RCC 7860 (cell line): ENCODE results near the gene SLIRP.
A peak's percentile ranks its signal among the peaks of the same experiment; 100 is the strongest.
"Not testable (repeated sequence)": the region's sequence is repeated elsewhere in the genome, so short reads cannot be mapped to it uniquely, and the experiment has no call there.

Experiments
- DNase-seq: peaks from one replicate; pipeline ENCODE4 v3.0.0-alpha.2; 2015; ENCODE audit warnings: low spot score
- FAIRE-seq: peaks from 2 replicates; lab custom pipeline; 2012; peaks lifted over from hg19 to GRCh38; lab: Jason Lieb, UNC

The SLIRP gene

DNA sequence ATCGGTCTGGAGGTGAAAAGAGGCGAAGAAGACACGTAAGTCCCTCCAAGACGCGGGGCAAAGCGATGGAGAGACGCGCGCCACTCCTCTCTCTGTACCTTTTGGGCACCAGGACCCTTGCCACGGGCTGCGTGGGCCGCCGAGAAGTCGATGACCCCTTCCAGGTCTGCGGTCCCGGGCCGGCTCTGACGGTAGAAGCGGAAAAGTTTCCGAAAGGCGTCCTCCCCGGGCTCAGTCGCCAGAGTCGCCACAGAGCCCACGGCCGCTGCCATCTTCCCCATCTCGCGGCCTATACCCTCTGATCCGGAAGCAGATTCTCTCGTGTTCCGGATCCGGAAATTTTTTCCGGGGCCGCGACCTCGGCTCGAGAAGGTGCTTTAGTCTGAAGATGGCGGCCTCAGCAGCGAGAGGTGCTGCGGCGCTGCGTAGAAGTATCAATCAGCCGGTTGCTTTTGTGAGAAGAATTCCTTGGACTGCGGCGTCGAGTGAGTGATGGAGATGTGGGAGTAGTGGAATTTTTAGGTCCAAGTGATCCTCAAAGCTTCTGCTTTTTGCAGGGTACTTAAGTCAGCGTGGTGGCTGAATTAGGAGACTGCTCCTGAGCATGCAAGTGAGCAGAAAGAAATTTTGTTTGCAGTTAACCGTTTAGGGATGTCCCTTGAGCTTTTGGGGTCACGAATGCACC, at the start of gene SLIRP, which contains the start of gene ALKBH1:
Gene SLIRP (plus strand): TSS at position 380 of the 685 bp plus-strand sequence. CDS start 9 bp downstream, at position 389.
Gene ALKBH1 (minus strand): TSS at position 300 of the 685 bp plus-strand sequence. CDS start 19 bp downstream, at position 281.
- no peak for FAIRE-seq

DNA sequence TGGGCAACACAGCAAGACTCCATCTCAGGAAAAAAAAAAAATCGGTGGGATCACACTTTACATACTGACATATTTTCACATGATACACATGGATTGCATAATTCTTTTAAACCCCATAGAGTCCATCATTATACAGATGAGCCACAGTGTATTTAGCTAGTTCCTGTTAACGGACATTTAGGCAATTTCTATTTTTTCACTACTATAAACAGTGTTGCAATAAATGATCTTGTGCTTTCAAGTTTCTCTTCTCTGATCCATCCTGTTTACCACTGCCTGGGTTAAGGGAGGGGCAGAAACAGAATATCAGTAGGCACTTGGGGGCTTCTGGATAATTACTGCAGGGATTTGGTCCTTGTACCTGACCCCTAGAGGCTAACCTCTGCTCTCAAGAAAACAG, 48.1 kb upstream of the SLIRP start:
- no peak for FAIRE-seq
- DNase-seq, result no peak

More for the DNA sequence above, at the start of gene SLIRP, which contains the start of gene ALKBH1:
- DNase-seq, result peak; percentile 42

DNA sequence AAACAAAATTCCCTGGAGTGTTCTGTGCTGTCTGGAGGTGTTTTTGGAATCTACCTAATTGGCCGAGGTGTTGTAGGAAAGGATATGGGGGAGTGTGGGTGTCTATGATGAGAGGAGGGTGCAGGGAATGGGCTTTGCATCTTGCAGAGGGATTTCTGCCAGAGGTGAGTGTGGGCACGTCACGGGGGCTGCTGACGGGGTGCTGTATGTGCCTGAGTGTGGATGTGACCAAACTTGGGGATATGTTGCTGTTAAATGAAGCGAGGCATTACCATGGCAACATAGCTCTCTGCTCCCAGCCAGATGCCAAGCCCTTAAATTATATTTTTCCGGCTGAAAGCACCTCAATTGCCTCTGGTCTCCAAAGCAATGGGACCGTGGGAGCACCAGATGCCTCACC, 47.1 kb upstream of the SLIRP start:
- no peak for FAIRE-seq
- DNase-seq, result no peak

DNA sequence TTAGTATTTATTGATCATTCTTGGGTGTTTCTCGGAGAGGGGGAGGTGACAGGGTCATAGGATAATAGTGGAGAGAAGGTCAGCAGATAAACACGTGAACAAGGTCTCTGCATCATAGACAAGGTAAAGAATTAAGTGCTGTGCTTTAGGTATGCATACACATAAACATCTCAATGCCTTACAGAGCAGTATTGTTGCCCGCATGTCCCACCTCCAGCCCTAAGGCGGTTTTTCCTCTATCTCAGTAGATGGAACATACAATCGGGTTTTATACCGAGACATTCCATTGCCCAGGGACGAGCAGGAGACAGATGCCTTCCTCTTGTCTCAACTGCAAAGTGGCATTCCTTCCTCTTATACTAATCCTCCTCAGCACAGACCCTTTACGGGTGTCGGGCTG, 46.3 kb upstream of the SLIRP start:
- DNase-seq, FAIRE-seq: not testable (repeated sequence)

- FAIRE-seq (no peak), DNase-seq (no peak)
Observed at GRCh38 chr14:77663293-77663692, 44.6 kb upstream of the SLIRP start.

- FAIRE-seq, result no peak
Observed at GRCh38 chr14:77667331-77667730, 40.6 kb upstream of the SLIRP start.

GRCh38 chr14:77673193-77673592, 34.7 kb upstream of the SLIRP start:
- FAIRE-seq, result no peak
- DNase-seq, result no peak

More at GRCh38 chr14:77667331-77667730, 40.6 kb upstream of the SLIRP start:
- DNase-seq, result no peak

GRCh38 chr14:77674931-77675330, 33.0 kb upstream of the SLIRP start:
- no peak for DNase-seq
- no peak for FAIRE-seq

- FAIRE-seq (no peak), DNase-seq (no peak)
Observed at GRCh38 chr14:77681196-77682157, 26.4 kb upstream of the SLIRP start.

DNA sequence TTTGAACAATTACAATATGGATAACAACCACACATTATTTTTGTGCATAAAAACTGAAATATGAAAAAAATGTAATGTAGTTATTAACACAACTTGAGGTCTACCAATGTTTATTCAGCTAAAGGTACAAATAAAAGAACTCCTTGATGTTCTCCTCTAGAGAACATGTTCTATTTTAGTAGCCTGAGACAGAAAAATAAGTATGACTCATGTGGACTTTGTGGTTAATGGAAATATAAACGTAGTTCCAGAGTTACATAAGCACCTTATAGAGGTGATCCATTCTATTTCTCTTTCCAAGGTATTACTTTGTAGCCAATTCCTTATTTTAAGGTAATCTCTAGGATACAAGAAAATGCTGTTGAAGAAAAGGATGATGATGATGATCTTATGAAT, 25.7 kb upstream of the SLIRP start:
- DNase-seq, result no peak
- no peak for FAIRE-seq

DNA sequence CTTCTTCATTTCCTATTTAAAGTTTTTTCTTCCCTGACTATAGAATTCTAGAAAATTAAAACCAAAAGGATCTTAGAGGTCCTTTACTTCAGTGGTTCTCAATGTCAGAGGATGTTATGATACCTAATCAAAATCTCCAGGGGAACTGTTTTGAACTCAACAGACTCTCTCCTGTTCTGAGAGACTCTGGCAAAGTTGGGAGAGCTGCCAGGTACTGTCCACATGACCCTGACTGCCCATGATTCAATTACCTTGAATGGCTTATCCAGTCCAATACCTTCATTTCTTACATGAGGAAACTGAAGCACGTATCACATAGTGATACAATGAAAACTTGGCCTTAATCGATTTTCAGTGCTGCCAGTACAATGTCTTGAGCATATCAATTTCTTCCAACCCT, 16.6 kb upstream of the SLIRP start:
- DNase-seq (no peak), FAIRE-seq (no peak)

GRCh38 chr14:77707355-77707723, 564 bp upstream of the SLIRP start:
- no peak for DNase-seq
- FAIRE-seq, result no peak

DNA sequence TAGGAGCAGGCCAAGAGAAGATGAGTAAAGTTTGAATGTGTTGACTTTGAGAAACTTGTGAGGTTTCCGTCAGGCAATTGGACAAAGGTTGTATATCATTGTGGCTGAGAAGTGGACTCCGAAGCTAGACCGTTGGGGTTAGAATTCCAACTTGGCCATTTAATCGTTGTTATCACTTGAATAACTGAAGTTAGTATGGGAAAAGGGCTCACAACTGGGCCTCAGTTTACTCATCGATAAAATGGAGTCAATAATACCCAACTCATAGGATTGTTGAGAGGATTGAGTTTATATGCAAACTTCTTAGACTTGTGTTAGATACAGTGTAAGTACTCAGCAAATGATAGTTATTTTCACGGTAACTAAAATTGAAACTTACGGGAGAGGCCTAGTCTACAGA, 846 bp downstream of the SLIRP start:
- DNase-seq, result no peak
- no peak for FAIRE-seq

DNA sequence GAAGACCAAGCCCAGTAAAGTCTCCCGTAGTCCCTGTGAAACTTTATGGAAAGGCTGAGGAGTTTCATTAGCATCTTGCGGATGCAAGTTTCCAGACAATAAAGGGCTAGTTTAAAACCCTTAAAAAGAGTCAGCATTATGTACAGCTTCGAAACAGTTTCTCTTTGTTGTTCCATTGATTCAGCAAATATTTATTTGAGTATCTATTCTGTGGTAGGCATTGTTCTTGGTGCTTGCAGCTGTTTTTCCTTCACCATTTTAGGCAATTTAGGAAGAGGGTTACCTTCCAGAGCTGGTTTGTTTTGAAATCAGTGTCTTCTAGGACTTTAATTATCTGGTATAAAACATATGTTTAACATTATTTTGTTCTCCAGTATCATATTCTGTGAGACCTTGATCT, 1.5 kb downstream of the SLIRP start:
- DNase-seq, result no peak
- FAIRE-seq, result no peak

DNA sequence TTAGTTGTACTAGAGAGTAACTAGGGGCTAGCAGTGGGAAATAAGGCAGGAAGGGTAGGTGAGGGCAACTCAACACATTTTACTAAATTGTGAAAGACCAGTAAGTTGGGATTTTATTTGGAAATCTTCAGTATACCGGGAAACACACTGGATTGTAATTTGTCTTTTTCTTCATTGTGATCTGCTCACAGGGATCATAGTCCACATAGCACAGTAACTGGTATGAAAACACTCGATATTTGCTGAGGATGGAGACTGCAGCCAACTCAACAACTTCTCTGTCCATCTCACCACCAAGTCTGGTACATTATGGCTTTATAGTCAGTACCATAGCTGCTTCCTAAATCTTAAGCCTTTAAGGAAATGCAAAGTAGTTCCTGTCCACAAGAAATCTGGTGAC, 2.5 kb downstream of the SLIRP start:
- no peak for FAIRE-seq

DNA sequence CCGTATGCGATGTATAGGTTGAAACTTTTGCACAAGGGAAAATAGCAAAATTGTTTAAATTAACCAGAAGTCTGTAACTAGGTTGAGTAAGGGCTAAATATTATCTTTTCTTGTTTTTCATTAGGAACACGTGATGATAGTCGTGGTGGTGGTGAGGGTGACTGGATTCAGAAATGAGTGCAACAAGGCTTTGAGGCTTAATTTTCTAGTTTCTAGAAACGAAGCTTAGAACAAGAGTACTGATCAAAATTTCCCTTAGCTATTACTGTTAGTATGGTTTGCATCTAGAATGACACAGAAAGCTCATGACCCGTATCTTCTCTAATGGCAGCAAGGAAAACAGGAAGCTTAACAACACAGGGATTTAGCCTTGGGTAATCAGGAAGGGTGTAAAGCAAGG, 7.0 kb downstream of the SLIRP start:
- no peak for FAIRE-seq
- no peak for DNase-seq

More for the DNA sequence above, 2.5 kb downstream of the SLIRP start:
- DNase-seq, result no peak

- FAIRE-seq (no peak), DNase-seq (no peak)
Observed at GRCh38 chr14:77717608-77718305, 9.9 kb downstream of the SLIRP start.

DNA sequence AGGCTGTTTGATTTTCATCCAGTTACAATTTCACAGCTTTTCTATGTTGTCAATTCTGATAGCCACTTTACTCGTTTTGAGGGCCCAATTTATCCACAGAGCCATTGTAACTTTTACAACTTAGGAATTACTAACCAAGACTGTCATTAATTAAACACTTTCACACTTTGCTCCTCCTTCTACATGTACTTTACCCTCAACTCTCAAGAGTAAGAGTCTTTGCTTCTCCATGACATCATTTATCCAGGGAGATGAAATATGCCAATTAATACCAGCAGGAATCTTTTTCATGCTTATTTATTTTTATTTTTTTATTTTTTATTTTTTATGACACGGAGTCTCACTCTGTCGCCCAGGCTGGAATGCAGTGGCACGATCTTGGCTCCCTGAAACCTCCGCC, 13.5 kb downstream of the SLIRP start:
- DNase-seq (no peak), FAIRE-seq (no peak)

DNA sequence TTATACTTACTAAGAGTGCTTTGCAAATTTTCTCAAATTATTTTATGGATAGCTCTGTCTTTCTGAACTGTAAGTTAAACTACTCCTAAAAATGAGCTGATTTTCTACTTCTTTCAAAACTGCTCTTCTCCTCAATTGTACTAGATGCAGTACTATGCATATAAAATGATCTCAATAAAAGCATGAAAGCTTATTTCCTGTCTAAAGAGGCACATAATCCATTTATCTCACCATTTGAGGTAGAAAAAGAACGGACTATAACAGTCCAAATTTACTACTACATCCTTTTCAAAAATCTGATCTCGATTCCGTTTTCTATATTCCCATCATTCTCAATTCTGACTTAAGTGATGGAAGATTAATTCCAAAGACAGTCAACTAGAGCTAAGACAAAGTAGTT, 14.4 kb downstream of the SLIRP start:
- FAIRE-seq, result no peak
- no peak for DNase-seq

DNA sequence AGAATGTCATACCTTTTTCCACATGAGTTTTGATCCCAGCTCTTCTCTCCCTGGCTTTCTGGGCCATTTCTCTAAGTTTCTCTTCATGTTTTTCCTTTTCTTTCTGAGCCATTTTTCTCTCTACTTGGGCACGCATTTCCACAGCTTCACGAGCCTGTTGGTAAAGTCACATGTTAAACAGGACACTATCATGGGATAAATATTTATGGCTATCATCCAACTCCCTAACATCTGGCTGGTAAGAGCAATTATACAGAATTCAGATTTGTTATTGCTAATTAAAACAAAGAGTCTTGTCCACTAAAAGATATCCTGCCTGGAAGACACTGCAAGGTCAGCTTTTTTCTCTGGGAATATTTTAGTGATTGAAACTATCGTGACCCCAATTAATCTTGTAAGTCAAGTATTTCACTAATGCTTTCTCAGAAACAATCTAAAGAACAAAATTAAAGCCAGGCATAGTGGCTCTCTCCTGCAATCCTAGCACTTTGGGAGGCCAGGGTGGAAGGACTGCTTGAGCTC, 23.1 kb downstream of the SLIRP start:
- FAIRE-seq (no peak), DNase-seq (no peak)
